ENCODE results near the gene RNF175.

Gene RNF175

DNA sequence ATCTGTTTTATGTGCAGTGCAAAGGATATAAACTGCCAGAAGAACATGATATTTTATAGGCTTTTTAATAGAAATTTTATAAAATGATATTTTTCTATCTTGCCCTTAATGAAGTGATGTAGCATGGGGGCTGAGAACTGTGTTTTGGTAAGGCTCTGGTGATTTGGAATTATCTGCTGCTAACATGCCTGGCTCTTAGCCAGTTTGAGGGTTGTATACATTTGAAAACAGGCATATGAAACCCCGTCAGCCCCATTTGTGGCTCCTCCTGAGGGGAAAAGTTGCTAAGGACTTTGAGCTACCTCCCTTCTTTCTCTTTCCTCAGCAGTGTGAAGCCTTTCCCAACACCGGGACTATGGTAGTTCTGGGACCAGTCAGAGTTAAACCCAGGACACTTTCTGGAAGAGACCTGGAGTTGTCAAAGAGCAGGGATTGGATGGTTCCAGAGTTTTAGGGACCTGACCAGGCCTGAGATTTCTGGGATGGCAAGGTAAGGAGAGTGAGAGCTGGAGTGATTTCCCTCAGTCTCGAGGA lies 24.4 kb upstream of the RNF175 start:
- DNase-seq = no peak

DNA sequence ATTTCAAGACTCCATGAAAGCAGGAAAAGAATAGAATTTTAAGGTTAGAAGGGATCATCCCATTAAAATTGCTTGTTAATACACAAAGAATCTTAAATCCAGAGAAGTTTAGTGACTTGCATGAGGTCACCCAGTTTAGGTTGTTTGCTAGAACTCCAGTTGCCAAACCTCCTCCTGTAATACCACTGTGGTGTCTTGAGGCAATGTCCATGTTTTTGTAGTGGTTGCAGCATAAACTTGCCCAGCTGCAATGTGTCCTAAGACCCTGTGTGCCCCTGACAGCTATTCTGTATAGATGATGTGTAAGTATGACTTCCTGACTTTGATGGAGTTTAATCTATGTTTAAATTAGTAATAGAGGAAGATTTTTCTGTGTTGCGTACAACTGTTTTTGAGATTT lies 22.8 kb upstream of the RNF175 start:
- no peak for DNase-seq

DNA sequence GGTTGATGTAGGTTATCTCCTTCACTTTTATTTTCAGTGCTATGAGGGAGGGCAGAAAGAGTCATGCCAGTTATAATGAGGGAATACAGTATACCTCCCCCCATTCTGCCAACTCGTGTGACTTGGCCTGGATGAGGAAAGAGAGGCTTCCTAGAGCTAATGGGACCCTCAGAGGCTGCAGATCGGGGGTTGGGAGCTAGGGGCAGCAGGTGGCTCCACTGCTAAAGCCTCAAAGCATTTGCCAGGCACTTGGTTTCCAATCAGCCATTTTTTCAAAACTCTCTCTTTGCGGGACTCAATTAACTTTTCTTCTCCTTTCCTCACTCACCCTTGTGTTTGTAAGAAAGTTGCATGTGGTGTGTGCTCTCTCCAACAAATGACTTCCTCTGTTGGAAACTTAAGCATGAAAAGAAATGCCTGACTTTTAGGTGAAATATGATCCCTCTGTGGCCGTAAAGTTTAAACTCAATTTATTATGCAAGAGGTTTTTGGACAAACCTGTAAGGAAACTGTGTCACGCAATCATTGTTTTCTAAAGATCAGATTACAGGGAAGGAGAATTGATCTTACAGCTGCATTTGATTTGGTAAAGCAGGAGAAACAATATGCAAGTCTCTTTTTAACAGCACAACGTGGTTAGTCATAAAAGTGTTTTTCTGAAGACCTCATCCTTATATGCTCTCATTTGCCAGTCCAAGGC lies 22.0 kb upstream of the RNF175 start:
- no peak for DNase-seq

DNA sequence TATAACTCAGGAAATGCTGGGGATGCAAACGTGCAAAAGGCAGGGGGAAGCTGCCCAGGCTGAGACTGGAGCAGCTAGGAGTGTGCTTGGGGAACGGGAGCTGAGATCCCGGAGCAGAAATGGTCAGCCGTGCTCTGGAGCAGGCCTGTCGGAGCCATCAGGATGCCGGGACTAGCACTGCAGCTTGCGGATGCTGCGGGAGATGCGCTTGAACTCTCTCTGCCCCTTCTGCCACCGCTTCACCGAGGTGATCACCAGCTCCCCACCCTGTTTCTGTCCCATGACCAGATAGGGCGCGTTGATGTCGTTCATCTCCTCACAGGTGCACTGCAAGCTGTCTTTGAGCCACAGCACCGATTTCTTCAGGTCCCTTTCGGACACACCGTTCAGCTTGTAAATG lies 21.5 kb upstream of the RNF175 start:
- no peak for DNase-seq

DNA sequence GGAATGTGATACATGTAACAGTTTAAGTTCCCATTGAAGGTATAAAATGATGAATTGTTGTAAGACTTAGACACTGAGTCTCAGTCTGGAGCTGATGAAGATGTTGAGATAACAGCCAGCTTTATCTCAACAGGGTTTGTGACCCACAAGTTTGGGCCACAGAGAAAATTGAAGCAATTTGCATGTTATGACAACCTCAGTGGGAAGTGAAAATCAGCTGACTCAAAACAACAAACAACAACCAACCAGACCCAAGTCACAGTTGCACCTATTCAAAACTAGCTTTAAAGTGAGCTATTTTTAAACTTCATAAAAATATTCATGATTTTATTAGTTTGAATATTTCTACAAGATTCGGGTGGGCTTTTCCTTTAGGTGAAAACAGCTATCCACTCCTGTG lies 21.1 kb upstream of the RNF175 start:
- DNase-seq = no peak

DNA sequence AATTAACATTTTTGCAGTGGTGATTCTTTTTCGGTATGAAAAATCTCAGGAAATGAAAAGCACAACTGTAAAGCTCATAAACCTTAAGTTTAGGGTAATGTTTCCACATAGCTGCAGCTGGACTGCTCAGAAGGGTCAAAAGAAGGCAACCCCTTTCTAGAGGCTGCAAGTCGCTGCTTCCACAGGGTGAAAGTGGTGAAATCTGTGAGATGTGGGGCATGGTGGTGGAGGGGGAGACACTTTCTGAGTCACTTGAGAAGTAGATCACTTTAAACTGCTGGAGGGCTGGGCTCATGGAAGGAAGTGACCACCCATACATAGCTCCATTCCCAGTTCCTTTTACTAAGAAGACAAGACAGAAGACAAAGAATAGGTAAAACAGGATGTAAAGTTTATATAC lies 20.4 kb upstream of the RNF175 start:
- no peak for DNase-seq

DNA sequence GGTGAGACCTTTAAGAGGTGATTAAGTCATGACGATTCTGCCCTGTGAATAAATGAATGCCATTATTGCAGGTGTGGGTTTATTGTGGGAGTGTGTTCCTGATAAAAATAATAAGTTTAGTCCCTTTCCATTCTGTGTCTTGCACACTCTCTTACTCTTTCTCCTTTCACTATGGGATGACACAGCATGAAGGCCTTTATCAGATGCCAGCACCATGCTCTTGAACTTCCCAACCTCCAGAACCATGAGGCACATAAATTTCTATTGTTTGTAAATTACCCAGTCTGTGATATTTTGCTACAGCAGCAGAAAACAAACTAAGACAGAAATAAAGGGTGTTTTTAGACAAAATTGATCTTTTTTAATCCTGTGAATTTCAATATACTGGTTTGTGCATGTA lies 18.6 kb upstream of the RNF175 start:
- DNase-seq = no peak

DNA sequence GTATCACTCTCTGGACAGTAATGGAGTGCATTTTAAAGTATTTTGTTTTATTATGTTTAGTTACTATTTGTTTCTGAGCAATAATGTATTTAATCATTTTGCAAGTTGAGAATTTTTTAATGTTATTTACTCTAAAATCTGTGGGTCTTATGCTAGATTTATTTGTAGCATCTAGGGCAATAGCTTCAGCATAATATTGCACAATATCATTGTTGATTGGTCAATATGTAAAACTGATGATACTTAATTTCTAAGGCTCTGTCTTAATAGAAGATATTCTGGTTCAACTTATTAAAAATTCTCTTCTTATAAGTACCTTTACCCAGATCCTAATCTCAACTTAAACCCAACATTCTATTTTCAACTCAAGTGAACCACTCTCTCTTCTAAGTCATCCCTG lies 17.6 kb upstream of the RNF175 start:
- no peak for DNase-seq

DNA sequence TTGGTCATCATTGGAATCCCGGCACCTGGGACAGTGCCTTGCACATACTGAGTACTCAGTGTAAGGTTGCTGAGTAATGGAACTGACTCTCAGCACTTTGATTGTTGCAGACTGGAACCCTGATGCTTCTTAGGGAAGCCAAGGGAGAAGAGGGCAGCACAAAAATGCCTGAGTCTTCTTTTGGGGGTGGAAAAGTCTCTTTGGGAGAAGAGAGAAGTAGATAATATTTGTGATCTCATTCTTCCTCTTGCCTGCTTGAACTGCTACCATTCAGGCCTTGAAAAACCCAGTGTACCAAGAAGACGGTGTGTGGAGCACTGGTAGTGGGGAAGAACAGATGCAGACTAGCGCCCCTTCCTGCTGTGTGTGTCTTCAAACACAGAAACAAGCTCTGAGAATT lies 16.8 kb upstream of the RNF175 start:
- no peak for DNase-seq

DNA sequence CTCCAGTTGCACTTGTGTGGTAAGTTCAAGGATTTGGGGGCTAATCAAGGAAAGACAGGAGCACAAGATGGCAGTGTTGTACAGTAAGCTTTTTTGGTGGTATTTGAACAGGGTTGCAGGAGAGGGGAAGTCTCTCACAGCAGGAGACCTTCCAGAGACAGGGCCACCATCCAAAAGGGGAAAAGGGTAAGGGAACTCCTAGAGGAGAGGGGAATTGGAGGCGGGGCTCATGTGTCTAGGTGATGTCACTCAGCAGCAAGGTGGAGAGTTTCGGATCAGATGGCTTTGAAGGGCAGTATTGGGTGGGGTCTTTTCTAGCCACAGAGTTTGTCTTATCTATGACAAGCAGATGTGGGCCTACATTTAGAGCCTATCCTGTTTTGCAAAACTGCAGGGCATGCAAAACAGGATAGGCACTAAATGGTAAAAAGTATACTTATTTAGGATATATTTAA lies 13.4 kb upstream of the RNF175 start:
- DNase-seq = no peak

DNA sequence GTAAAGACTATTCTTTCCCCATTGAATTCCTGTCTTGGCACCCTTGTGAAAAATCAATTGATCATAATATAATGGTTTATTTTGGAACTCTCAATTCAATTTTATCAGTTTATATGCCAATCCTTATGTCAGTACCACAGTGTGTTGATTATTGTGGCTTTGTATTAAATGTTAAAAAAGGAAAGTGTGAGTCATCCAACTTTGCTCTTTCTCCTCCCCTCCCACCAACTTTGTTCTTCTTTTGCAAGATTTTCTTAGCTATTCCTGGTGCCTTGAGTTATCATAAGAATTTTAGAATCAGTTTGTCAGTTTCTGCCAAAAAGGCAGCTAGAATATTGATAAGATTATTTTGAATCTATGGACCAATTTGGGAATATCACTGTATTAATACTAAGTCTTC lies 11.2 kb upstream of the RNF175 start:
- DNase-seq = no peak

DNA sequence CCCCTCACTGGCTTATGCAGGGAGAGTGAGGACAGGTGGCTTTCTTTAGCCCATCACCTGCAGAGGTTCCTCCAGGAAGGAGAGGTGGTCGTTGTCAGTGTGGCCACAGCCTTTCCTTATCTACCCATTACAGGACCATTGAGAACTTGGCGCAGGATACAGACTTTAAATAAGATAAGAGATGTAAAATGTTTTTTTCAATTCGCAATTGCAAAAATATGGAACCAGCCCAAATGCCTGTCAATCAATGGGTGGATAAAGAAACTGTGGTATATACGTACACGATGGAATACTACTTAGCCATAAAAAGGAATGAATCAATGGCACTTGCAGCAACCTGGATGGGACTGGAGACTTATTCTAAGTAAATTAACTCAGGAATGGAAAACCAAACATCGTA lies 6.9 kb upstream of the RNF175 start:
- DNase-seq = no peak

DNA sequence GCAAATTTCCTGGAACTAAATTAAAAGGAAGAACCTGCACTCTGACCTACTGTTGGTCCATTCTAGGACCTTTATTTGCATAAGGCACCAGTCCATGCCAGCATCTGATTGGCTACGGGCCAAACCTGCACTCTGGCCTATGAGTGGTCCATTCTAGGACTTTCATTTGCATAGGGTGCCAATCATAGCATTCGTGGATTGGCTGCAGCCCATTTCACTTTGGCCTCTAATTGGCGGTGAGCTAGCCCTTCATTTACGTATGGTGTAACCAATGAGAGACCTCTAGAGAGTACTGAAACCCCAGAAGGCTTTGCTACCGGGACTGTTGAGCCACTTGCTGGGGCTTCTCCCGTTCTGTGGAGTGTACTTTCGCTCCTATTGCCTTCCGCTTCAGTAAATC lies 6.1 kb upstream of the RNF175 start:
- DNase-seq = no peak

DNA sequence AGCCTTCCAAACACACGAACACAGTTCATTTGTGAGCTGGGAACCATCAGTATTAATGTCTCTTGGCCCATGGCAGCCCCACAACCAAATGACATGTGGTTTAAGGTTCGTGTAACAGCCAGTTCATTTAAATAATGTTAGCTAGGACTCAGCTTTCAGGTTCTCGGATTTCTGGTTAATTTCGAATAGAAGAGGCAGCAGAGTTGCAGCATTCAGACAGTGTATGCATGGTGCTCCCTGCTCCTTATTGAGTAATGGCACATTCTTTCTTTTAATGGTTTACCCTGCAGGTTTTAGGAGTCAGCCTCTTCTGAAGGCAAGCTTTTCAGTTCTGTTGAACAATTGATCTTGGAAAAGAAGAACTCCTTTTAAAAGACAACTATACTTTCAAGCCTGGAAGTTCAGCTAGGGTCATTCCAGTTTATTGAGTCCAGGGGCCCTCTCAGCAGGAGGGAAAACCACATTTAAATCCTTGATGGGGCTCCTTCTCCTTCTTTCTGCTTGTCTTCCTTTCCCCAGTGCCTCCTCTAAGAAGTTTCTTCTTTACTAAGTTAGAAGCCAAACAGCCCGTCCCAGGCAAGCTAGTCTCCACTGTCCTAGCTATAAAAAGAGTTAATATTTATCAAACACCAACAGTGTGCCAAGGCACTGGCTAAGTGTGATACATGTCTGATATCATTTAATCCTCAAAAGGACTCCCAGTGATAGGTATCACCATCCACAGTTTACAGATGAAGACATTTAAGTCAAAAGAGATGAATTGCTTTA lies 5.0 kb upstream of the RNF175 start:
- DNase-seq = no peak

DNA sequence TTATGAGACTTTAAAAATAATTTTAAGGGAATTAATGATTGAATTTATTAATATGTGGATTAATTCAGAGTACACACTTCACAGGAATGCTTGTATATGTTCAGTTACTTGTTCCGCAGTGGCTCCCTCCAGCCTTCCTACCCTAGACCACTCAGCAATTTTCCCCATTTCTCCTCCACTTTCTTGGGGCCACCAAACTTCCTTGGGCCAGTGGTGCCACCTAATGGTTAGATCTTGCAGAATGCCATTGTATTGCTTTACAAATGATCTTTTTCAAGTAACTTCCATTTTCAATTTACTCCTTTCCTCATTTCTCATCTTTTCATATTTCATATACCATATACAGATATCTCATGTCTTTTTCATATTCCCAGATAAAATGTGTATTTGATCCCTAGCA lies 3.6 kb upstream of the RNF175 start:
- DNase-seq = no peak

DNA sequence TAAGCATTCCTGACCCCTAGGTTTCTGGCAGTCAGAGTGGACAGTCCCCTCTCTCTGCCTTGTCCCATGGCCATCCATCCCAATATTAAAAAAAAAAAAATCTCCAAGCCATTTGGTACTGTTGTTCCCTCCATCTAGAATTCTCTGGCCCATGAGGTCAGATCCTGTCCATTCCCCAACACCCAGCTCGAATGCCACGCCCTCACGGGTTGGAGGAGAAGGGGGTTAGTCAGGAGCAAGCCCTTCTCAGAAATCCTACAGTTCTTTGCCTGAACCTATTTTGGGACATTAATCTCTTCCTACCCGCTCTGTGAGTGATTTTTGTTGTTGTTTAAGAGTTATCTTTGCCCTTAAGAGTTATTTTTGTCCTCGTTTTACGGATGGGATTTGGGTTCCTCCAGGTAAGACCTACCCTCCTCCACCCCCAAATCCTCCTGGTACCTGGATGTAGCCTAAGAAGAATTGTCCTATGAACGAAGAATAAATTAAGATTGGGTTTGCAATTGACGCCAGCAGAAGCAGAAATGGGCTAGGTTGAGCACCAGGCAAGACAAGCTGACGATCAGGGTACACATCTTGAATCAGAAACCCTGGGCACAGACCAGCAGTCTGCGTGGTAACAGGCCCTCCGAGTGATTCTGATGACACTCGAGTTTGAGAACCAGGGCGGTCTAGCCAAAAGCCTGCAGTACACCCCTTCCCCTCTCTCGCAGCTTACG lies 977 bp downstream of the RNF175 start:
- DNase-seq = no peak

DNA sequence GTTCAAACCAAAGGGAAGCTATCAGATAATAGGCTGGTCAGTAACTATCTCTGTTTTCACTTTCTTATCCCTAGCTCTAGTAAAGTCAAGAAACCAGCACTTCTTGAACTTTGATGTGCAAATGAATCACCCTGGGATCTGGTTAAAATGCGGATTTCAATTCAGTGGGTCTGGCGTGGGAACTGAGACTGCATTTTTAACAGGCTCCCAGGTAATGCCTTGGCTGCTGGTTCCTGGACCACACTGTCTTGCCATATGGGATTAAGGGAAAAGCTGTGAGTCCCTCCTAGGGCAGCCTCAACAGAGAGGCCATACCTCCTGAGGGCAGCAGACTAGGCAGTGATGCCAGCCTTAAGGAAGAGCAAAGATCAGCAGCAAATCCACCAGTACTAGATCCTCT lies 1.7 kb downstream of the RNF175 start:
- DNase-seq = no peak

DNA sequence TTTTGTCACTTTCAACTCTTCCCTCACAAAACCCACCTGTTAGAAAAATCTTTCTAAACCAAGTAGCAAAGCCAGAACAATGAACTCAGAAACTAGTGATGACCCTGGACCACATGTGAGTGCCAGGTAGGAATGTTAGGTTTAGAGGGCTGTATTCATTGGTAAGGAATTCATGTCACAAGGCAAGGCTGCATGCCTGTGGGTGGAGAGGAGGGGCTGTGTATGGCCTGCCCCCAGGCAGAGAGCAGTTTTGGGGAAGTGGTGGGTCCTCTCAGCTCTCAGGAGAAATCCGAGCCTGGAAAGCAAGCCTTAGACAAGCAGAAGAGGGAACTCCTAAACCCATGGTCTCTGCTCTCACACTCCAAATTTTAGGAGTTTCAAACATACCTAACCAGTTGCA lies 2.4 kb downstream of the RNF175 start:
- DNase-seq = no peak

DNA sequence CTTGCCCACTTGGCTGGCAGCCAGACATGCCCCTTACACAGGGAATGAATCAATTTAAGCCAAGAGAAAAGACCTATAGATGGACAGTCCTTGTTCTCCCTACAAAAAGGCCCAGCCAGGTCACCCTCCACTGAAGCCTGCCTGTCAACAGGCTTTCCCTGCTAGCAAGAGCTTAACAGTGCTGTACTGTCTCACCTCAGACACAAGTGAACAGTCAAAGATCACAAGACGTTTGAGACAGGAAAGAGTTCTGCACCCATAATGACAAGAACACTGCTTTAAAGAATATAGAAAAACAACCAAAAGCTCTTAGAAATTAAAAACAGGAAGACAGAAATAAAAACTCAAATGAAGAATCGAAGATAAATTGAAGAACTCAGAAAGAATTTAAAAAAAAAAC lies 4.6 kb downstream of the RNF175 start:
- DNase-seq = no peak

DNA sequence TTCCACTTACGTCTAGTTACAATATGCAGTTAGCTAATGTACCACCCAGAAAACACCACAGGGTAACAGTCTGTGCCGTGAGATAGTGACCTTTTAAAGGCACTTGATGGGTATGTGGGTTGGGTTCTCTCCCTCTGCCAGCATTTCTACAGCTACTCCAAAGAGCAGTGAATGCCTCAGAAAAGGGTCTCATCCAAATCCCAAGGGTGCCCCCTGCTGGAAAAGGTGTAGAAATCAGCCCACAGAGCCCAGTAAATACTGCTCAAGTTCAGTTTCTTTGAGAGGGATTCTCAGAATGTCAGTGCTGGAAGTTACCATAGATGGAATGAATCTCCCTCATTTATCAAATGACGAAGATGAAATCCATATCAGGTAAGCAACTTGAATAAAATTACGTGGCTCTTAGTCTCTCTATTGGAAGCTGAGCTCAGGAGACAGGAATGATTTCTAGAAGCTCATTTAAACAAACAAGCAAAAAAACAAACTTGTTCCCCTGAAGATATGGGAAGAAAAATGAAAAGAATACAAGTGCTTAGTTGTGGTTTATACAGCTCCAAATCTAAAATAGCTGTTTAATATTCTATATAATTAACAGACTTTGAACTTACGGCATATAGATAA lies 9.5 kb downstream of the RNF175 start:
- peak; percentile 54 to 65 for DNase-seq

DNA sequence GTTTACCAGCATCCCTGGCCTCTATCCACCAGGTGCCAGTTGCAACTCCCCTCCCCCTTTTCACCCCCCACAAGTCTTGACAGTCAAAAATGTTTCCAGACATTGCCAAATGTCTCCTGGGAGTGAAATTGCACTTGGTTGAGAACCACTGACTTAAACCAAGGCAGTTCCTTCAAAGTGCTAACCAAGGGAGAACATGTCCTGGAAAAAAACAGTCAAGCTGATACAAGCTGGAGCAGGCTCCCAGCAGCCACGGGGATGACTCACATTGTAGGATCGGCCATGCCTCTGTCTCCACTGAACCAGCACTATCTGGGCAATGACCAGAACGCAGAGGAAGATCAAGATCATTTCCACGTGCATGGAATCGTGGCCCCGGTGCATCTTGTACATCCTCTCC lies 11.4 kb downstream of the RNF175 start:
- no peak for DNase-seq

DNA sequence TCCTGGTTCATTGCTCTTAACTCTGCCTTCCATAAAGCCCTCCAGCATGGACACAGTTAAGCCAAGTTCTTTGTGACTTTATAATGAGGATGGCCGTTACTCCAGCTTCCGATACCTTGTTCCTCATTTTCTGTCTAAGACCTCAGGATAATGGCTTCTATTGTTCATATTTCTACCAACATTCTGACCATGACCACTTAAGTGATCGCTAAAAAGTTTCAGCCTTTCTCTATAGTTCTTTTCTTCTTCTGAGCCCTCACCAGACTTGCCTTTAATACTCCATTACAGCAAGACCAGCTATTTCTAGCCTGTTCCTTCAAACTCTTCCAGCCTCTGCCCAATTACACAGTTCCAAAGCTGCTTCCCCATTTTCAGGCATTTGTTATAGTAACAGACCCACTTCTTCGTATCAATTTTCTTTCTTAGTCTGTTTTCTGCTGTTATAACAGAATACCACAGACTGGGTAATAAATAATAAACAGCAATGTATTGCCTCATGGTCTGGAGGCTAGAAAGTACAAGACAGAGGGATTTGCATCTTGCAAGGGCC lies 12.3 kb downstream of the RNF175 start:
- DNase-seq = no peak

DNA sequence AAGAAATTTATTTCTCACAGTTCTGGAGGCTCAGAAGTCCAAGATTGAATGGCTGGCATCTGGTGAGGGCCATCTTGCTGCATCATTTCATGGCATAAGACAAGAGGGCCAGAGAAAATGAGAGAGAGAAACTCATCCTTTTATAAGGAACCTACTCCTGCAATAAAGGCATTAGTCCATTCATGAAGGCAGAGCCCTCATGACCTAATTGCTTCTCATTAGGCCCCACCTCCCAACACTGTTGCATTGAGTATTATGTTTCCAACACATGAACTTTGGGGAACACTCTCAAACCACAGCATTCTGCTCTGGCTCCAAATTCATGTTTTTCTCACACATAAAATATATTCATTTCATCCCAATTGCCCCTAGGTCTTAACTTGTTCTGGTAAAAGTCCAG lies 14.2 kb downstream of the RNF175 start:
- no peak for DNase-seq
